Natural killer cell (primary cell): ENCODE results near the gene INCA1. TPM values are rescaled to one million over a fixed set of nuclear protein-coding genes. Genes with fewer than 3 reads are reported as not detected.

ENCODE experiments used
- ATAC-seq, 3 donors: fragments of 150-1000 bp in 2 of 3; fragments of 200-7000 bp in 1 of 3; cut with Tn5 transposase; 1 replicate in 1 of 3; 2 replicates in 2 of 3; pipeline ENCODE4 v1.10.0; 2021; ENCODE audit warnings: mild to moderate bottlenecking in 2 of 3, moderate library complexity in 2 of 3
- DNase-seq, 2 donors: peaks; one replicate each; pipeline versions ENCODE4 v3.0.0 to v3.0.0-alpha.2; 2013 to 2021; ENCODE audit warnings: mixed read lengths in 1 of 2
- H3K27ac ChIP-seq: one replicate; pipeline ENCODE4 v1.5.1; 2013; ENCODE audit warnings: mild to moderate bottlenecking, low read length
- H3K27me3 ChIP-seq: one replicate; pipeline ENCODE4 v1.6.1; 2013; ENCODE audit warnings: low read length; ENCODE audit not compliant: control insufficient read depth, insufficient read depth
- H3K36me3 ChIP-seq: one replicate; pipeline ENCODE4 v1.6.1; 2013; ENCODE audit warnings: low read length; ENCODE audit not compliant: control insufficient read depth, insufficient read depth
- H3K4me1 ChIP-seq: one replicate; pipeline ENCODE4 v1.6.1; 2013; ENCODE audit warnings: low read length; ENCODE audit not compliant: control insufficient read depth, insufficient read depth
- H3K4me3 ChIP-seq: one replicate; pipeline ENCODE4 v1.5.1; 2013; ENCODE audit warnings: low read length
- H3K9me3 ChIP-seq: one replicate; pipeline ENCODE4 v1.6.1; 2013; ENCODE audit warnings: low read length; ENCODE audit not compliant: control insufficient read depth, insufficient read depth
- H3K27ac Mint-ChIP-seq, 2 donors: one replicate each; pipeline ENCODE4 v1.8.0; 2022; ENCODE audit warnings: mild to moderate bottlenecking in 2 of 2, mixed read lengths in 2 of 2, moderate library complexity in 1 of 2
- H3K27me3 Mint-ChIP-seq, 2 donors: one replicate each; pipeline ENCODE4 v1.8.0; 2022; ENCODE audit warnings: low read depth in 2 of 2, mixed read lengths in 2 of 2
- H3K36me3 Mint-ChIP-seq: one replicate; pipeline ENCODE4 v1.8.0; 2022; ENCODE audit warnings: mixed read lengths
- H3K4me1 Mint-ChIP-seq, 2 donors: one replicate each; pipeline ENCODE4 v1.8.0; 2022; ENCODE audit warnings: mixed read lengths in 2 of 2
- H3K4me3 Mint-ChIP-seq: one replicate; pipeline ENCODE4 v1.8.0; 2022; ENCODE audit warnings: mild to moderate bottlenecking, moderate library complexity, mixed read lengths
- H3K9me3 Mint-ChIP-seq, 2 donors: one replicate each; pipeline ENCODE4 v1.8.0; 2022; ENCODE audit warnings: mixed read lengths in 2 of 2
- CTCF ChIP-seq: fragments of 200-600 bp; IDR thresholded peaks from one replicate; pipeline ENCODE4 v1.8.0; 2022; ENCODE audit warnings: antibody characterized with exemption
- WGBS: methylation state at CpG from one replicate; pipeline ENCODE4 v1.1.7; 2013; ENCODE audit warnings: missing lambda C conversion rate; ENCODE audit not compliant: insufficient coverage; 5-methylcytosine and 5-hydroxymethylcytosine counted together
- intact Hi-C: fragments of 100-400 bp; cut with micrococcal nuclease; formaldehyde crosslinking; loops from one replicate; pipeline ENCODE4 v1.14.2; 2022
- total RNA-seq, 4 donors: library from RNA; stranded (reverse); fragments of 120-200 nt in 1 of 4; gene quantifications; one replicate each; pipeline versions ENCODE4 v1.2.3 to v1.2.4, GENCODE V29; 2013 to 2022

INCA1 gene
- total RNA-seq, 3 donors from 2014 or later (not counting 1 experiment from before 2014, with no cell fraction given): 0.39 to 0.54 TPM; not detected in 1

- DNase-seq: no peak
- H3K36me3 ChIP-seq: peaks cover 39% of the 10 kb centered on the region
- H3K4me1 Mint-ChIP-seq: peaks cover 18 to 29% of the 10 kb centered on the region in 2 donors
Observed at GRCh38 chr17:5003214-5003867, 6.0 kb upstream of the INCA1 start.

GRCh38 chr17:5002121-5002788 is 4.9 kb upstream of the INCA1 start:
- ATAC-seq: no peak
- Mint-ChIP-seq H3K27ac (no peak overlapping the region), H3K4me1 (peaks cover 18 to 32% of the 10 kb centered on the region in 2 donors), H3K36me3 (peaks cover 15% of the 10 kb centered on the region), H3K27me3 (no peaks in the 10 kb centered on the region), H3K4me3 (no peak overlapping the region), H3K9me3 (no peaks in the 10 kb centered on the region)
- H3K27me3 ChIP-seq: no peaks in the 10 kb centered on the region
- 98% methylated on average over 20 of the region's 20 CpGs for WGBS
- H3K4me1 ChIP-seq: peaks cover 14% of the 10 kb centered on the region
- intact Hi-C loops: no loop called here
- no peak overlapping the region for H3K4me3 ChIP-seq
- no peak overlapping the region for H3K27ac ChIP-seq
- peaks cover 29% of the 10 kb centered on the region for H3K36me3 ChIP-seq
- no peak for TF ChIP-seq CTCF
- DNase-seq: no peak
- no peaks in the 10 kb centered on the region for H3K9me3 ChIP-seq

More at GRCh38 chr17:5003214-5003867, 6.0 kb upstream of the INCA1 start:
- Histone ChIP-seq H3K4me3 (no peak overlapping the region), H3K9me3 (no peaks in the 10 kb centered on the region), H3K27me3 (no peaks in the 10 kb centered on the region), H3K4me1 (peaks cover 11% of the 10 kb centered on the region), H3K27ac (no peak overlapping the region)
- over 99% methylated on average over 16 of the region's 18 CpGs for WGBS
- no peak for ATAC-seq
- H3K36me3 Mint-ChIP-seq: peaks cover 26% of the 10 kb centered on the region
- H3K9me3 Mint-ChIP-seq: no peaks in the 10 kb centered on the region
- no peak overlapping the region for H3K27ac Mint-ChIP-seq
- intact Hi-C loops: no loop called here
- no peaks in the 10 kb centered on the region for H3K27me3 Mint-ChIP-seq
- no peak for TF ChIP-seq CTCF
- H3K4me3 Mint-ChIP-seq: no peak overlapping the region

- H3K27me3 Mint-ChIP-seq: peaks cover 0 to 1% of the 10 kb centered on the region in 2 donors
- no peaks in the 10 kb centered on the region for H3K9me3 Mint-ChIP-seq
- H3K27ac Mint-ChIP-seq: peak overlapping the region in 1 of 2 donors; percentile 39
- H3K27ac ChIP-seq: no peak overlapping the region
- peaks cover 22% of the 10 kb centered on the region for H3K36me3 ChIP-seq
- DNase-seq (no peak), ATAC-seq (no peak)
- peaks cover 11% of the 10 kb centered on the region for H3K36me3 Mint-ChIP-seq
- peaks cover 18 to 38% of the 10 kb centered on the region in 2 donors for H3K4me1 Mint-ChIP-seq
- no peak for TF ChIP-seq CTCF
- WGBS: 93% methylated on average over 11 of the region's 11 CpGs
- H3K27me3 ChIP-seq: no peaks in the 10 kb centered on the region
- no peak overlapping the region for H3K4me3 Mint-ChIP-seq
- intact Hi-C loops: no loop called here
- peaks cover 21% of the 10 kb centered on the region for H3K4me1 ChIP-seq
- H3K4me3 ChIP-seq: no peak overlapping the region
- H3K9me3 ChIP-seq: no peaks in the 10 kb centered on the region
Observed at GRCh38 chr17:5000237-5000639, 2.9 kb upstream of the INCA1 start.
